Right ventricle myocardium inferior (tissue), 1 donor: ENCODE data around the gene ITGA1. TPM values are rescaled to one million over a fixed set of nuclear protein-coding genes. Genes with fewer than 3 reads are reported as not detected.

Experiments used
- ATAC-seq: fragments of 200-7000 bp; cut with Tn5 transposase; one replicate; pipeline ENCODE4 v1.9.1; 2020; ENCODE audit warnings: mild to moderate bottlenecking, moderate library complexity
- DNase-seq: peaks from one replicate; pipeline ENCODE4 v3.0.0; 2021; ENCODE audit errors: missing footprints
- intact Hi-C: fragments of 100-400 bp; cut with DNase I; formaldehyde crosslinking; loops from one replicate; pipeline ENCODE4 v1.11.0; 2022
- total RNA-seq: library from RNA; stranded (reverse); fragmentation: NEBNext Ultra II Directional; extraction: Animal tissue kit (Norgen Biotek cat#: 25700); gene quantifications from one replicate; pipeline ENCODE4 v1.2.1, GENCODE V29; 2021
- donor health status: DM: no; HTN: yes; CAD: no; lungs with severe emphysema.

ITGA1 gene
- total RNA-seq, 1 donor from 2014 or later, result 29.9 TPM

DNA sequence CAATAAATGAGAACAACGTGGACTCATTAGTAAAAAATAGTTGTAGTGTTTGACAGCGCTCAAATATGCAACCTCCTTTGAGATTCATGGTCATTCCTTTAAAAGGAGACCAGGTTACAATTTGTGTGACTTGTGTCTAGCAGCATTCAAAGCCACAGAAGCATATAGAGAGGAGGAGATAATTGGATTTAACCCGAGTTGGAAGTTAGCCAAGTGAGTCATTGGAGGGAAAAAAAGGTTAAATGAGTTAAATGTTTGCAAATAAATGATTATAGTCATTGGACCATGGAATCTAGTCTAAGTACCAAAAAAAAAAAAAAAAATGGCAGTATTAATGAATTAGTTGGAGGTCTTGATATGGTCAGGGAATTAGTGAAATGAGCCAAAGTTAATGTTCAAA lies 90.9 kb downstream of the ITGA1 start:
- intact Hi-C loops, result no loop called here
- no peak for ATAC-seq
- no peak for DNase-seq

DNA sequence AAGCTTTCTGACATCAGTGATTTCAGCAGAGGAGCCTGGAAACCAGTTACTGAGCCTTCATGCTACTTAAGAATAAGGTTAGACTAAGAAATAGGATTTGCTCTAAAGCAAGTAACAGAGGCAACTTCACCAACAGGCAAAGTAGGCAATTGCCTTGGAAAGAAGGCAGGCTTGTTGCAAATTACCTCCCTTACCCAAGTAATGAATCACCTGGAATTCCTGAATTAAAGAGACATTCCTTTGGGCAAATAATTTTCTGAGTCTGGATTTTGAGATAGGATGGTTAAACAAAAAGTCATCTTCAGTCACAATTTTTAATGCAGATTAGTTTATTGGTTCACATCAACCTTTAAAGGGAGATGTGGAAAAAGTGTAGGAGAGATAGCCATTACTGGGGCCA lies 92.8 kb downstream of the ITGA1 start:
- intact Hi-C loops, result no loop called here
- ATAC-seq (no peak), DNase-seq (no peak)

DNA sequence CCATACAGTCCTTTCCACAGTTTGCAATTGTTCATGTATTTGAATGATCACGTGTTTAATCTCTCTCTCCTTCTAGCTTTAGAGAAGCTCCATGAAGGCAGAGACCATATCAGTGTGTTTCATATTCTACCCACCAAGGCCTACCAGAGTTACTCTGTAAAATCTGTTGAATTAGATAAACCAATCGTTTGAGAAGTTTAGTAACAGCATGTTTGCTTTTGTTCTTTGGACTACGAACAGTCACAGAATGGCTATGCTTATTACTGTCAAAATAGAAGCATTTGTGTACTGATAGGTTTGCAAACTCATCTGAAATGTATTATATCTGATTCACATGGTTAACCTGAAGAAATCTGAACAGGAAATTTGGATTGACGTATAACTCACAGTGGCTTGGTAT lies 93.8 kb downstream of the ITGA1 start:
- ATAC-seq (no peak), DNase-seq (no peak)
- intact Hi-C loops, result no loop called here

DNA sequence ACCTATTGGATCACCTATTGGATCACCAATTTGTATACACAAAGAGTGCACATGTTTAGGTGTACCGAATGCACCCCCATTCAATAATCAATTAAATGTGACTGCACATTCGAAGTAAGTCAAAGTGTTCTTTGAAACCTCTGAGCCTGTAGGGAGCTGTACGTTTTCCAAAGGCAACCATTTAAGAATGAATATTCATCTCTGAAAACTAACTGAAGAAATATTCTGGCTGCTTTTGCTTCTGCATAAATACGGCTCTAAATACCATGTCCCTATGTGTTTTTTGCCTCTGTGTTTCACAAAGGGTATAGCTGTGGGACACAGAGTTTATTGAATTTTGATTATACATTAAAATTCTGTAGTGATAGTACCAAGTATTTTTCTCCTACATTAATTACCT lies 95.4 kb downstream of the ITGA1 start:
- no peak for DNase-seq
- intact Hi-C loops, result no loop called here
- ATAC-seq, result no peak

DNA sequence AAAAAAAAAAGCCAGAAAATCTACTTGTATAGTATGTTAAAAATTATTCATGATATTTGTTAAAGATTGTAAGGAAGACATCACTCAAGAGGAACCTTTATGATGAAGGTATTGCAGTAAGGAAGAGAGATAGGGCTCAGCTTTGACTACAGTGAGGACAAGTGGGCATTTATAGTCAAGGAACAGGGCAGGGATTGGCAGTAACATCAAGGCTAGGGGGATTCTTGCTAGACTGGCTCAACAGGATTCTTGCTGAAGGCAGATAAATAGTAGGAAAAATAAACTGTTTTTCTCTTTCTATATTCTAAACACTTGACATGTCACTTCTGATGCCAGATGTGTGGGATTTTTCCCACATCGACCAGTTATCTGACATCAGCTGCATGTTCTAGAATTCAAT lies 96.7 kb downstream of the ITGA1 start:
- no peak for ATAC-seq
- DNase-seq, result no peak
- intact Hi-C loops, result no loop called here

DNA sequence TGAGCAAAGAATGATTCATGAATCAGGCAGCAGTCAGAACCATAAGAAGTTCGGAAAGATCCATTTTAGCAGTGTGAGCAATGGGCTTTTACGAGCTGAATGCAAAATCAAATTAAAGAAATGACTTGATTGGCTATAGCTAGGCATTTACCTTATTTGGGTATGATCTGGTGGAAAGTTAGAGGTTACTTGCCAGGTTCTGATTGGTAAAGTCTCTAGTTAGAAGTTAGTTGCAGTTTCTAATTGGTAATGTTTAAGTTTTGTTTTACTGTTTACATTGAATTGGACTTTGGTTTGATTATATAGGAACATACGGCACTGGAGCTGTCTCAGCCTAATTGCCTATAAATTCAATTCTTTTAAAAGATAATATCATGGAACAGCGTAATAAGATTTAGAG lies 97.9 kb downstream of the ITGA1 start:
- intact Hi-C loops, result no loop called here
- ATAC-seq, result no peak
- DNase-seq, result no peak

DNA sequence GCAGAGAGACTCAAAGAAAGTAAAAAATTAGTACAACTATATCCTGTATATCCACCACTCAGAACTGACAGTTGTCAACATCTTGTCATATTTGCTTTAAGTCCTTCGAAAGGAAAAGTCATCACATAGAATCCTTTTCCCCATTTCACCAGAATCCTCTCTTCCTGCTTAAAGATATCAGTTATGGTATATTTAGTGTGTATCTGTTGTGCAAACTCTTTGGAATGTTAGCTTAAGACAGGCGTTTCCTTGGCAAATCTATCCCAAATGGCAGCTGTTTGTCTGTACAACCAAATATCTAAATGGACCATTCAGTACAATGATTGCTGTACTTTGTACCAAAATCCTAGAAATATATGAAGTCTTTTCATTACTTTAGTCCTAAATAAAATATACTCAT lies 98.5 kb downstream of the ITGA1 start:
- intact Hi-C loops, result no loop called here
- DNase-seq (no peak), ATAC-seq (no peak)

DNA sequence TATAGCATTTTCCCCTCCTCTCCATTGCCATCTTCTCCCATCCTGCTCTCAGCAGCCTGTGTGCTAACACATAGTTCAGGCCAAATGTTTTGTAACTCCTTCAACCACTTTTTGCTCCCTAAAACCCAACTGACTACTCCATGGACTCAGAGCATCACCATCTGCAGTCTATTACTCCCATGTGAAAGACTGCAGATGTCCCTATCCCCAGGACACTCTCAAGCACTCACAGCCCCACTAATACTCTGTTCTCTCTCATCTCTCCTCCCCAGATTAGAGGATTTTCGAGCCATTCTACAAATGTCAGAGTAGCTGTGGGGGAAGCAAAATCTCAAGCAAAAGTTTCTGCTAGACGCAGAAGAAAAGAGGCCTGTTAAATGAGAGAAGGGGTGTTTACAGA lies 99.3 kb downstream of the ITGA1 start:
- intact Hi-C loops, result no loop called here
- ATAC-seq (no peak), DNase-seq (no peak)

DNA sequence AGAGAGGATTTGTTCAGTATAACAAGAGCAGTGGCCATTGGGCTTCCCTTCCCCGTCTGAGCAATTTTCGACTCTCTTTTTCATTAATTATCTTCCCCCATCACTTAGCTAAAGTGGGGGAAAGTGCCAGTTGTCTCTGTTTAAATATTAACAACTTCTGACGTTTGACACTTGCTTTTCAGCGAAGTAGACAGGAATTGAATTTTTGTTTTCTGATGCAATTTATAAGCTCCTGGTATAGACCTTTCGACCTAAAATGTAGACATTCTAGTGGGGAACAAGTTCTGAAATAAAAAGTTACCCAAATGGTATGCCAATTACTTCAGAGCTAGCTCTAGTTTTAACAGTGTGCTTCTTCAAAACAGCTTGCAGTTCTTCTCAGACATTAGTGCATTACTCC lies 100.6 kb downstream of the ITGA1 start:
- ATAC-seq (no peak), DNase-seq (no peak)
- intact Hi-C loops, result no loop called here

DNA sequence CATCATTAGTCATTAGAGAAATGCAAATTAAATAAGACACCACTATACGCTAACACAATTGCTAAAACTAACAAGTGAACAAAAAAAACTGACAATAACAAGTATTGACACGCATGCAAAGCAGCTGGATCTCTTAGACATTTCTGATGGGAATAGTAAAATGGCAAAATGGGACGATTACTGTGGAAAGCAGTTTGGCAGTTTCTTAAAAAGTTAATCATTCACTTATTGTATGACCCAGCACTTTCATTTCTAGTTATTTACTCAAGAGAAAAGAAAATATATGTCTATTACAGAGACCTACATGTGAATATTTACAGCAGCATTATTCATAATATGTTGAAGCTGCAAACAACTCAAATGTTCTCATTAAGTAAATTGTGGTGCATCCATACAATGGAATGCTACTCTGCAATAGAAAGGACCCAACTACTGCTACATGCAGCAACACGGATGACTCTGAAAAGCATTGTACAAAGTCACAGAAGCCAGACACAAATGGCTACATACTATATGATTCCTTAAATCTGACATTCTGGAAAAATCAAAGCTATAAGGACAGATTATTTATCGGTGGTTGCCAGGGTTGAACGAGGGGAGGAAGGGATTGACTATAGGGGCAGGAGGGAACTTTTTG lies 104.6 kb downstream of the ITGA1 start:
- no peak for ATAC-seq
- no peak for DNase-seq
- intact Hi-C loops, result no loop called here

DNA sequence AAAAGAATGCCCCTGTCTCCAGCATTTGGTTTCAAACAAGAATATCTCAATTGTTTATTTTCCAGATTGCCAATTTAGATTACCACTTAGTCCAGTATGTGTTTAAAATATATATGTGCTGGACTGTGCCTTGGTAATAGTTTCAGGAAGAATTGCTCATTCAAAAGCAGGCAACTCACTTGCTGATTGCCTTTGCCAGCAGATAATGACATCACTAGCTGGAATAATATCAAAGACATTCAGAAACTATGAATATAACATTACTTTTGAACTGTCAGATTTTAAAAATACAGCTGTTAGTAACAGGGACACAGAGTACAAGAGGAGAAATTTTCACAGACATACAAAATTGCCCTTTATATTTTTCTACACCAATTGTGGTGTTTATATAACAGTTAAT lies 105.4 kb downstream of the ITGA1 start:
- DNase-seq (no peak), ATAC-seq (no peak)
- intact Hi-C loops, result no loop called here

DNA sequence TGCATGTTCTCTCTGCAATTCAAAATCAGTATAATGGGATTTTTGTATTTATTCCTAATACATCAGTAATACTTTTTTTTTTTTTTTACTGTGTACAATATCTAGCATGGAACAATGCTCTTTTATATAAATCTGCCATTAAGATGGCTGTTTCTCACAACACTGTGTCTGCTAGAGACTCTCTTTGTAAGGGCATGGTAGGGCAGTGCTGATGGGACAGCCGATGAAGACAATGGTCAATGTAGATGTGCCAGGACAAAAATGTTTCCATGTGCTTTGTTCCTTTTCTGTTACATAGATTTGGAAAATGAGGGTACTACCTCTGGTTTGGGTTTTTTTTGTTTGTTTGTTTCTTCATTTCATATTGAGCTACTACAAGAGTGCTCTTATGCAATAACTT lies 106.1 kb downstream of the ITGA1 start:
- DNase-seq (no peak), ATAC-seq (no peak)
- intact Hi-C loops, result no loop called here

DNA sequence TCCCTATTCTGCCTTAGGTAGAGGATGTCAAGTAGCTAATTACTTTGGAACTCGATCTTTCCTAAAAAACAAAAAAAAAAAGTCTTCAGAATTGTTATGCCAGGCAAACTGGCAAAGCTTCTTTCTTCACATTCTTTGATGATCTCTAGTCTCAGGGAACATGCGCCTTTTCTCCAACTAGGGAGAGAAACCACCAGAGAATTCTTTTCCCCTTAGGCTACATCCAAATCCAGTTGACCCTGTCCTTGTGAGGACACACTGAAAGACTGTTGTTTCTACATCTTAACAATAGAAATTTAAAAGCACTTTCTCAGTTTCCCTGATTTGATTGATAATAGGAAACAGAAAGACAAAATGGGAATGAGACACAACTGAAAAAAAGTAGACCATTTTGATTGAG lies 106.7 kb downstream of the ITGA1 start:
- DNase-seq (no peak), ATAC-seq (no peak)
- intact Hi-C loops, result no loop called here

DNA sequence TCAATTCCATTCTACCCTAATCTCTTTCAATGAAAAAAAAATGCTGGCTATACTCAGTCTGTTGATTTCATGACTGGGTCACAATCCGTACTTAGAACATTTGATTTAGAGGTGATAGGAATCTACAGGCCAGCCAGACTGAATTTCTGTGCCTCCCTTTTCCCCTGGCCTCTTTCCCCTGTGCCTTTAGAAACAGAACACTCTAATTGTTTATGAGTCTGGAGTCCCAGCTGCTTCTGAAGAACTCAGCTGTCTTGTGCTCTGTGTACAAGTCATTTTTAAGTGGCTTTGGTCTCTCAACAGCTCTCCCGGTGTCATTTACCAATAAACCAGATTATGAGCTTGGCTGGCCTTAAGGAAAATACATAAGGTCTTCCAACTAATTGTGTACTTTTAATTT lies 107.4 kb downstream of the ITGA1 start:
- no peak for DNase-seq
- ATAC-seq, result no peak
- intact Hi-C loops, result no loop called here

DNA sequence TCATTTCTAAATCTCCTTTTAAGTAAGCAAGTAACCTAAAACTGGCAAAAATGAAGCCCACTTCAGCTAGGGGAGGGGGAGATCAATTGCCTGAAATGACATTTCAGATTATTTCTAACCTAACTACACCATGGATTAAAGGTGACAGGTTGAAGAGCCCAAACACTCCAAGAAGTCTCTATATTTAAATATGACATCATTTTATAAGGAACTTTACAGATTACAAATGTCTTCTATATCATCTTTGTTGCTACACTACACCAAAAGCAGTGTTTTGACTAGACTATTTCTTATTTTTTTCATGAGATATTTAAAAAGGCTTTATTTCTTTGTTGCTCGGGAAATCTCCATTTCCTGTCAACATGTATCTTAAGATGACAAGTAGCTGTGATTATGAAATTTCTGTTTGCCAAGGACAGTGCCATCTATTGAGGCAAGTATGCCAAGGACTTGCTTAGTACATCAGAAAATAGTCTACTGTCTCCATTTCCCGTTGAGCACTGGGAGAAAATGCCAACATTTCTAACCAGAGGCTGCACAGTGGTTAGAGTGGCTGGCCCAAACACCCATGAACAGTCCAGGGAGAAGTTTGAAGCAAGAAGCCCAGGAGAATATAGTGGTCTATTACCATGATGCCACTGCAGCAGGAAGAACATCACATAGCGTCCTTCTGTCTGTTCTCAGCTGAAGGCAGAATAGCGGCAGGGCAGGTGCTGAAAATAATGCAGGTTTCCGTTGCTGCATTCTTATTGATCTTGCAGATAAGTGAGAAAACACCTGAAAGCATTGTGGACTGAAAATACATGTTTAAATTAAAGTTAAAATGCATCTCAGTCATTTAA lies 108.1 kb downstream of the ITGA1 start:
- intact Hi-C loops, result no loop called here
- DNase-seq (no peak), ATAC-seq (no peak)

DNA sequence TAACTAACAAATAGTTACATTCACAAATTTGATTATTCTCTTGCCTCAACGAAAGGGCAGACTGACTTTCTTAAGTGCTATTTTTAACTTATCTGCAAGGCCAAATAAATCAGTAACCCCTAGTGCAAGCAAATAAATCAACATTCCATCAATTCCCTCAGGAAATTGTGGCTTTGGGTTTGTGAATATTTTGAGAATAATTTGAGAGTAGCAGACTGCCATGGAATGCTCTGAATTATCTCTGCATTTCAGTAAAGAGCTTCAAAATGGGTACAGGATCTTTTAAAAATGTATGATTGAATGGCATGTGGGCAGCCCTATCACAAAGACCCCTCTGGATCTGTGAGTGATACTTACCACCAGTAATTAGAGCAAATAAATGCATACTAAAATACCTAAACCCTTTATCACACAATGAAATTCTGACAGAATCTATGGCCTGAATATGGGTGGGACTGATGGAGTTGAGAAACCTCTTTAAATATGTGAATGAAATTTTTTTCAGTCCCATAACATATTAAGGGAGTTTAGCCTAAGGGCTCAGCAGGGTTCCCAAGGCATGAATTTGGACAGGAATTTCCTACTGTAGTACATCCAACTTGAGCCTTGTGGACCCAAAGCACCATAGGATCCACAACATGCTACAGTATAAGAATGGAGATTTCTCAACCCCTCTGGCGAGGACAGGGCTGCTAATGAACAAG lies 109.0 kb downstream of the ITGA1 start:
- ATAC-seq (no peak), DNase-seq (no peak)
- intact Hi-C loops, result no loop called here

DNA sequence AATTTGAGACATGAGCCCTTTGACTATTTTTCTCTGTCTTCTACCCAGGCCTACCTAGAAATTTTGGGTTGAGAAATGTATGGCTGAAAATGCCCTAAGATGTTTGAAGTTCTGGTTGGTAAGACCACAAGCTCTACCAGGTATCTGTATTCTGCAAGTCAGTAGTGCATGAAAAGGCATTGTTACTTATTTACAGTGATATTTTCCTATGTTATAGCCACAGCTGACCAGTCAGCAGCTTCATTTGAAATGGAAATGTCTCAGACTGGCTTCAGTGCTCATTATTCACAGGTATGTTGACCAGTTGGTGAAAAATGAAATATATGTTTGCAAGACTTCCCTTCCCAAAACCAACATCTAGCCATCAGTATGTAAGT lies 109.5 kb downstream of the ITGA1 start:
- ATAC-seq (no peak), DNase-seq (no peak)
- intact Hi-C loops, result no loop called here

DNA sequence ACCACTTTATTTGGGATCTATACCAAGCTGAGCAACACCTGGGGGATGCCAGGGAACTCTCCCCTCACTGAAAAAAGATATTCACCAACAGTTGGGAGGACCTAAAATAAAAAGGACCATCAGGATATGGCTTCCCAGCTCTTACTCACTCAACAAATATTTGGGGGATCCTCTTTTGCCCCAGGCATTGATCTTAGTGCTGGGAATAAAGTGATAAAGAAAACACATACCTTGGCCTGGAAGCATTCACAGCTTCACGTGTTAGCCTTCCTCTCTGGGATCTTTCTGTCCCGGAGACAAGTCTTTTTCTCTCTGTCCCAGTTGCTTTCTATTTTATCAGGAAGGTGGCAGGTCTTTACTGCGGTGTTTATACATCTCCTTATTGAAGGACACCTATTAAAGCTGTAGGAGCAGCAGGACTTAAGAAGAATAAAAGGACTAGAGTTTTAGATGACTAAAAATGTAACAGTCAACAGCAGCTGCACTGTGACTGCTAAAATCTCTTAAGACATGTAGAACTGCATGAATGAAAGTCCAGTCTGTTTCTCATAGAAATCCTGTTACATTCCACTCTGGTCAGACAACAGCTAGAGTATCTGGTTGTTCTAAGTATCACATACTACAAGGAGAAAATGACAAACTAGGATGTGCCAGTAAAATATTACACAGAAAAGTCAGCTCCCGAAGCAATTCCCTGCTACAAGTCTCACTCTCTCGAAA lies 111.4 kb downstream of the ITGA1 start:
- DNase-seq (no peak), ATAC-seq (no peak)
- intact Hi-C loops, result no loop called here

DNA sequence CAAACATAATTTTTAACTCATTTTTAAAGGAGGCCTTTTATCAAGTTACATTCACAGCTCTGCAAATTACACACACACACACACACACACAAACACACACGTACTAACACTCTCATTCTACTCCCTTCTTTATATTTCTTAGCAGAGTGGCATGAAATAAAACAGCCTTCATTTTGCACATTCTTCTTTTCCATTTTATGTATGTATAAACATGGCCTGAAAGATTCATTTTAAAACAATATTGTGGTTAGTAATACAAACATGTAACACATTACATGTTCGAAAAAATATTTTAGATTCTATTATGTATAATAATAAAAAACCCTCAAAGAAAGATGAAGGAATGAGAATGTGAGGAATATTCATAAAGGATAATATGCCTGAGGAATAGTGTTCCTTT lies 115.4 kb downstream of the ITGA1 start:
- intact Hi-C loops, result no loop called here
- DNase-seq (no peak), ATAC-seq (no peak)

DNA sequence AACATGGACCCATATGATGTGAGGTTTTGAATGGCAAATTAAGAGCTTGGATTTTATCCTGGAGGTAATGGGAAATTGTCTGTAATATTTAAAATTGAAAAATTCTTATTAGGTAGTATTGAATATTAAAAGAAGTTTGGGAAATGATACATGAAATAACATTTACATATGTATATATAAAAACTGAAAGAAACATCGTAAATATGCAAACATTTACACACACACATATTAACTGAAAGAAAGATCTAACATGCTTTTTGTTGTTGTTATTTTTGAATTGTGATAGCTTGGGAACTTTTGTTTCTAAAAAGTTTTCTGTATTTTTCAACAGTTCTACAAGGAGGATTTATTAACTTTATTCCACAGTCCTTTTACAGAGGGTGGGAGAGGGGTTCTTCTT lies 118.6 kb downstream of the ITGA1 start:
- no peak for DNase-seq
- no peak for ATAC-seq
- intact Hi-C loops, result no loop called here
